HK-2 (cell line): ENCODE data around the gene TWIST2.

Experiments
- DNase-seq: peaks from one replicate; pipeline ENCODE4 v3.0.0-alpha.2; 2018; ENCODE audit not compliant: unreplicated experiment

Gene TWIST2

GRCh38 chr2:238954841-238955591, 107.1 kb downstream of the TWIST2 start:
- no peak for DNase-seq

GRCh38 chr2:238955648-238956531, 108.0 kb downstream of the TWIST2 start:
- DNase-seq: no peak

DNA sequence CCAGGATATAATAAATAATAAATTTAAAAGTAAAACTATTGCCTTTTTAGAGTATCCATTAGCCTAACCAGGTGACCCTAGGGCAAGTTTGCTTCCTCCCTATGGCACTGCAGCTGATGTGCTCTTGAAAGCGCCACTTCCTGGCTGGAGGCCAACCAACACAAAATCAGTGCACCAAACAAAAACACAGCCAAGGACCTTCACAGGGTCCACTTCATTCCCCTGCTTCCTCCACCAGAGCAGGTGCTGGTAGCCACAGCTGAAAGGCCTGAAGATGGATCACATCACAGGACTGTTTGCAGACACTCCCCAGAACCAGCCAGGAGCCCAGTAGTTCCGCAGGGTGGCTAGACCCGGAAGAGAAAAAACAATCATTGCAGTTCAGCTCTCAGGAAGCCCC, 108.8 kb downstream of the TWIST2 start:
- no peak for DNase-seq
